ENCODE measurements around the gene CRIP1. TPM values are rescaled to one million over a fixed set of nuclear protein-coding genes. Genes with fewer than 3 reads are reported as not detected.

Gene CRIP1
- total RNA-seq, 1 donor from 2014 or later: 0.46 TPM

GRCh38 chr14:105492031-105492970, 5.6 kb downstream of the CRIP1 start:
- no peak for DNase-seq (ENCODE audit: low read depth, low spot score)

DNA sequence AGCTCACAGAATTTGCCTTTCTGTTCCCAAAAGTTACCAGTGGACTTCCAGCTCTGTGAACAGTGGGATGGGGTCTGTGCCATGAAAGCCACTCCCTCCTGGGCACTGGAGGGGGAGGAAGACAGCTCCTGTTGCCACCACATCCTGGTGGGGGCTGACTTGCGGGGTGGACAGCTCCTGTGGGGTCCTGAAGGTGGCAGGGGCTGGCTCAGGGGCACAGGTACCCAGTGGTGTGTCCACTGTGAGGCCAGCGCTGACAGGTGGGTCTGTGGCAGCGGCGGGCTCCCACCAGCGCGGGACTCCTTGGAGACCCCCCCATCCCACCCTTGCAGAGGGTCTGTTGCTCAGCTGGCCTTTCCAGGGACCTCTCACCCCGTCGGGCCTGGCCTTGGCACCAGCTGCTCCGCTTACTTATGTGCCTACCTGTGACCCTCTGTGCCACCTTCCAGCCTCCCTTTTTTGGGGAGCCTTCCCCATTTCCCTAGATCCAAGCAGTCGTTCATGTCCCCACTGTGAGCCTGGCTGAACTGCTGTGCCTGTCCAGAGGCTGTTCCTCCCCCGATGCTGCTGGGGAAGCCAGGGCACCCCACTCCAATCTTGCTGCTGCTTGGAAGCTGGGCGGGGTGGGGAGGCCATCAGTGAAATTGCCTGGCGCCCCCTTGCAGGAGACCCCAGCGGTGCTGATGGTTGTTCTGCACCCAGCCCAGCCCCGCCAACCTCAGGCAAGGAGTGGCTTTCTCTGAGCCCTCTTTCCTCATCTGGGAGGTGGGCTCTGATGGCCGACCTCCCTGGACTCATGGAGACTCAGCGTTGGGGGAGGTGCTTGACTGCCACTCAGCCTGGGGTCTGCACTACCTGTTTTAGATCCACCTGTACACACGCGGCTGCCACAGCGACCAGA, 6.5 kb downstream of the CRIP1 start:
- DNase-seq (ENCODE audit: low read depth, low spot score): no peak

DNA sequence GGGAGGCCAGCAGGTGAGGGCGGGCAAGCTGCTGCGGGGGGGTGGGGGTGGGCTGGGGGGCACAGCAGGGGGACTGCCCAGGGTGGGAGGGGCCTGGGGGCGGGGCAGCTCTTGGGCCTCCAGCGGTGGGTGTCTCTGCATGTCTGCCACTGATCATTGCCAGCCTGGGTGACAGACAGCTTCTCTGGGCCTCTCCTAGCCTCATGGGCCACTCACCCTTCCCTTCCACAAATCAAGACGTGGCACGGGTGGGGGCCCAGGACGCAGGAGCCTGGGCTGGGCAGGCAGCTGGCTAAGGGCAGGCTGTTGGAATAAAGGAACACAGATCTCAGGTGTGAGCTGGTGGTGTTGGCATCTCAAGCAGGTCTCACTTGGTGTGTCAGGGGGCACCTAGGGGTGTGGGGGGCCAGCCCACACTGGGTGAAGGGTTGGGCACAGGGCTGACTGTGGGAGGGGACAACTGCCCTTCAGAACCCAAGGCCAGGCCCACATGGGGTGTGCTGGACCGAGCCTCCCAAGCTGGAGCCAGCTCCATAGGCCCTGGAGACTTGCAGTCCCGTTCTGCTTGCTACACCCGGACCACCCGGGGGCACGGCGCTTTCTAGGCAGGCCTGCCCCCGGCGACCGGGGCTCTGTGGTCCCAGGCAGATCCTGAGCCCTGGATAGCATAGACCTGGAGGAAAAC, 7.4 kb downstream of the CRIP1 start:
- DNase-seq (ENCODE audit: low read depth, low spot score): no peak

DNA sequence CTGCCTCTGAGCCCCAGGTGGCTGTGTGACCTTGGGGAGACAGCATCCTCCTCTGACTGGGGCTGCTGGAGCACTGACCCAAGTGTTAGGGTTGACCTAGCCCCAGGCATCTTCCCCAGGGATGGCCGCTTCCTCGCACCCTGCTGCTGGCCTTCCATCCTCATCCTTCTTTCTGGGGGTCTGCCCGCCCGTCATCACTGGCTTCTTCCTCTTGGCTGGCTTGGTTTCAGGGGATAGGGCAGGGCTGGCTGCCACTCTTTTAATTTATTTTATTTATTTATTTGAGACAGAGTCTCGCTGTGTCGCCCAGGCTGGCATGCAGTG, 7.9 kb downstream of the CRIP1 start:
- no peak for DNase-seq (ENCODE audit: low read depth, low spot score)

- no peak for DNase-seq (ENCODE audit: low read depth, low spot score)
Observed at GRCh38 chr14:105495101-105495989, 8.7 kb downstream of the CRIP1 start.

DNA sequence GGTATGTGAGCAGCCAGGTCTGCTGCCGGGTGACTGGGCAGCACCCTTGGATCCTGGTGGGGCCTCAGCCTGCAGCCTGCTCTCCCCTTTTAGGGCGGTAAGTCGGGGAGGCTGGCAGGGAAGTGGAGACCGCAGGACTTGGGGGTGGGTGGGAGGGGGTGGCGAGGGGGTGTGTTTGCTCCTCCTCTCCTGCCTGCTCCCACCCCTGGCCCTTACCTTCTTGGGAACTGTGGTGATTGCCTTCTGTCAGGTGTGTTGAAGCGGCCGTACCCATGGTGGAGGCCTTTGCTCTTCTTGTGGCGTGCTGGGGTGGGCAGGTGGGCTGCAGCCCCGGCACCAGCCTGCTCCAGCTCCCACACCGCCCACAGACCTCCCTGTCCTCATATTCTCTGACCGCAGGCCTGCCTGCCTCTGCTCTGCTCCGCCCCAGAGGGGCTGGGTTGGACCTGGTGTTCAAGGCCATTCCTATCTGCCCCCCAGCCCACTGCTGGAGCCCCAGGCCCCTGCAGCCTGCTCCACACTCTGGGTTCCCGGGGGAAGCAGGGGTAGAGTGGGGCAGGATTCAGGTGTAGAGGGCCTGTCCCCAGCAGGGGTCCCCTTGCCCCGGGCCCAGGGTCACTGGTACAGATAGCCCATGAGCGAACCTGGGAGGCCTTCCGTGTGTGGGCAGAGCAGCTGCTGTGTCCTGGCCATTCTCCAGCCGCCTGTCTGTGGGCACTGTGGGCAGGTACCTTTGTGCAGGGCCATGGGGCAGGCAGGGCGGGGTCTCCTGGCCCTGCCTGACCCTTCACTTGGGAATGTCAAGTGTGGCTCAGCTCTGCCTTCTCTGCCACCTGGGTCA, 9.5 kb downstream of the CRIP1 start:
- DNase-seq (ENCODE audit: low read depth, low spot score): no peak

- no peak for DNase-seq (ENCODE audit: low read depth, low spot score)
Observed at GRCh38 chr14:105496831-105497591, 10.3 kb downstream of the CRIP1 start.

DNA sequence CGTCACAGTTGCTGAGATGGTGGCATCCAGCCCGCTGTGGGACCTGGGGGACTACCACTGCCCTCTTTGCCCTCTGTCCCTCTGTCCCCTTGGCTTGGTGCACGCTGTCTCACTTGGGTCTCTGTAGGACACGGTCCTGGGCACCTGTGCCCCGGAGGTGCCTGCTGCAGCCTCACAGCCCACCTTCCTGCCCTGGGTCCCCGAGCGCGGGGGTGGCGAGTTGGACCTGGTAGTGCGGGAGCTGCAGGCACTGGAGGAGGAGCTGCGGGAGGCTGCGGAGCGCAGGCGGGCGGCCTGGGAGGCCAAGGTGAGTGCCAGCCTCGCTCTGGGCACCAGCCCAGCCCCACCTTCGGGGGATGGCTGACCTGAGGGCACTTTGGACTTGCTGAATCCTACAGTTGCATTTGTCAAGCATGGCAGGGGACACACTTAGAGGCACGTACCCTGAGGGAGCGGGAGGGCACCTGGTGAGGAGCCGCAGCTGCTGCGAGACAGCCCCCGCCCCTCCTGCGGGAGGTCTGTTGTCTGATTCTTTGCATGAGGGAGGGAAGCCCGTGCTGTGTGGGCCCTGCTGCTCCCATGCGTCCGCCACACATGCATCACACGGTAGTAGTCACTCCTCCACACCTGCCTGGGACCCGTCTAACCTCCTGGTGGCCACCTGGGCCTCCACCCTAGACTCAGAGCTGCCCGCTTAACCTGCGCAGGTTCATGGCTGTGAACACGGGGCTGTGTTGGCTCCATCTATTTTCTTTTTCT, 11.2 kb downstream of the CRIP1 start:
- DNase-seq (ENCODE audit: low read depth, low spot score): no peak

DNA sequence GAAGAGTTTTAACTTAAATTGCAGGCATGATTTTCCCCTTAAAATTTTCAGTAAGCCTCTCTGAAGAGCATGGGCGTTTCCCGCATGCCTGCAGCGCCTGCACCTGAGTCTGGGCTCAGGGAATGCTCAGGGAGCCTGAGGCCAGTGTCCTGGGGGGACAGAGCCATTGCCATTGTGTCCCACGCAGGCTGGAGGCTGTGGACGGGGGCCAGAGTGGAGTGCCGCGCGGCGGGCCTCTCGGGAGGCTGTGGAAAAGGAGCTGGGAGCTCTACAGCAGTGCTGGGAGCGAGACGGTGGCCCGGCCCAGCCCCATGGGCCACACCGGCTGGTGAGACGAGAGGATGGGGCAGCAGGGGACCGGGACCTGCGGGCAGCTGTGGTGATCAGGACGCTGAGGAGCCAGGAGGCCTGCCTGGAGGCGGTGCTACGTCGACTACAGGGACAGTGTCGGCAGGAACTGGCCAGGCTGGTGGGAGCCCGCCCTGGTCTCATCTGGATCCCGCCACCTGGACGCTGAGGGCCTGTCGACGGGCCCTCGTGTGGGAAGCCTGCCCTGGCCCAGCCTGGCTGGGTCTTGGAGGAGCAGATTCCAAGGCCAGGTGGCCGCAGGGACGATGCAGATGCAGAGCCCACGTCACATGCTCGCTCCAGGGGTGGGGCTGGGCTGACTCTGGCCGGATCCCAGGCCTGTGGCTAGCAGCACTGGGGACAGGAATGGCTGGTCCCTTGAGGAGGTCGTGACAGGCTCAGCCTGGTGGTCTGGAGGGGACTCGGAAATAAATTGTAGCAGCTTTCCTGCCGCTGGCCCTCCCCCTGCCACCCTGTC, 12.0 kb downstream of the CRIP1 start:
- no peak for DNase-seq (ENCODE audit: low read depth, low spot score)

DNA sequence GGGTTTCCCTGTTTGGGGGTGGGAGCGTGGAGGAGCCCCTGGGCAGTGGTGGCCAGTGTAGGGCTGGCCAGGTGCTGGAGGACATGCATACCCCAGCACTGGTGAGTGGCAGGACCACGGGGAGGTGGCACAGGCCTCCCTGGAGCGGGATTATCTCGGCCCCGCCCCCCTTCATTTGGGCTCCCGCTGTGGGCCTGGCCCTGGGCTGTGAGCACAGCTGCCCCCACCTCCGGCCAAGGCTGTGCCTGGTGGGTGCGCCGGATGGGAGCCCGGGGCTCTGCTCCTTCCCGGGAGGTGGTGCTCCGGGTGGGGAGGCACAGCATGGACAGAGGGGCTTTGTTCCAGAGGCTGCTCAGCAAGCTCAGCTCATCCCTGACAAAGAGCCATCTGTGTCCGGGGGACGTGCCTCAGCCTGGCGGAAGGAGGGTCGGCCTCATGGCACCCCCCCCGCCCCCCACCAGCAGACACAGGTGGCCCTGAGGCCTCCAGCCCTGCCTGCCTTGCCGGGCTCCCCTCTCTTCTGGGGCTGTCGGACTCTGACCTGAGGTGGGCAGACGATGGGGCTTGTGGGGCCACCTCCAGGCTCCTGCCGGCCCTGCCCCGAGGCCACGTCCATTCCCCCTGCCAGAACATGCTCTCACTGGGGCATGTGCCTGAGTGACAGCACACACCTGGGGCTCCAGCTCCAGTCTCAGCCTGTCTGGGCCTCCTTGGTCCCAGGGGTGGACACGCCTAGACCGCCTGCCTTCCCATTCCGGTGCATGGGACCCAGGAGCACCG, 12.8 kb downstream of the CRIP1 start:
- no peak for DNase-seq (ENCODE audit: low read depth, low spot score)

DNA sequence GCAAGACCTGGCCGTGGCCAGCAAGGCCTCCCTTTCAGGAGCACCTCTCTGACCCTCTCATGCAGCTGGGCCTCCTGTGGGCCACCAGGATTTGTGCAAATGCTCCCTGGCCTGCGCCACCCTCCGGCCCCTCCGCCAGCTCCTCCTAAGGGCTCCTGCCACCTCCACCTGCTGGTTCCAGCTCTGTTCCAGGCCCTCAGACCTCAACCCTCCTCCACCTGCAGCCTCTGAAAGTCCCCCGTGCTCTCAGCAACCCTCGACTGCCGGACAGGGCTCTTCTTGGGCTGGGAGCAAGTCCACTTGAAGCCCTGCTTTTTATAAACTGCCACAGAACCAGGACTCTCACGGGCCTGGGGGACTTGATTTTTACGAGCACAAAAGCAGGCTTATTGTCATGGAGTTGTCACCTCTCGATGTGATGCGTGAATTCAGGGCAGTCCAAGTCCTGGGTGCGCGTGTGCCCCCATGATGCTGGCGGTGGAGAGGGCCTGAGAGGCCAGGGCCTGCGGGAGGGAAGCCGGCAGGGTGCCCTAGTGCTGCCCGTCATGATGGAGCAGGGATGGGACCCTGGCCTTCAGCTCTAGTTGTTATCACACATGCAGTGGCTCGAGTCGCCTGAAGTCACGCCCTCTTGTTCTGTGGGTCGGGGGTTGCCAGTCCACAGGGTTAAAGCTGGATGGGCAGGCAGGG, 13.5 kb downstream of the CRIP1 start:
- DNase-seq (ENCODE audit: low read depth, low spot score): no peak

DNA sequence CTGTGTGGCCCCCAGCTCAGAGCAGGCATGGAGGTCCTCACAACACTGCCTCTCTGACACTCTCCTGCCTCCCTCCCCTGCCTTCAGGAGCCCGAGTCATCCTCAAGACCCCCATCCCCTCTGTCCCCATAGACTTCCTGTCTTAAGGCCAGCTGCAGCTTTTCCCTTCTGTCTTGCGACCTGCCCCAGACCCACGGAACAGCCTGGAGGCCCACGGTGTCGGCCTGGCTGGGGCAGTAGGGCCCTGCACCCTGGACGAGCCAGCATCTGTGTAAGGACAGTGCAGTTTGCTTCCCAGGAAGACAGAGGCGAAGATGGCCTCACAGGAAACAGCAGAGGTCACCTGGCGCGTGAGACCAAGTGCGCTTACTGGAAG, 14.0 kb downstream of the CRIP1 start:
- DNase-seq (ENCODE audit: low read depth, low spot score): no peak

- DNase-seq (ENCODE audit: low read depth, low spot score): no peak
Observed at GRCh38 chr14:105501504-105502291, 15.0 kb downstream of the CRIP1 start.

GRCh38 chr14:105502446-105503295, 16.0 kb downstream of the CRIP1 start:
- DNase-seq (ENCODE audit: low read depth, low spot score): no peak

- DNase-seq (ENCODE audit: low read depth, low spot score): no peak
Observed at GRCh38 chr14:105503296-105503640, 16.6 kb downstream of the CRIP1 start.

All from pulmonary artery endothelial cell (primary cell).